Myocyte (in vitro differentiated cells): Measurements from ENCODE around the gene WDSUB1. TPM values are rescaled to one million over a fixed set of nuclear protein-coding genes. Genes with fewer than 3 reads are reported as not detected.

Experiments
- DNase-seq: peaks from one replicate; pipeline ENCODE4 v3.0.0-alpha.2; 2012; ENCODE audit warnings: low read depth
- microRNA-seq: library from miRNA; unstranded; fragments of <30 nt; microRNA quantifications from one replicate; pipeline ENCODE4, GENCODE V29; 2016
- total RNA-seq: library from RNA; depleted of rRNA; stranded (reverse); fragments of >200 nt; gene quantifications from 2 replicates; pipeline ENCODE4 v1.2.3, GENCODE V29; 2014

WDSUB1 gene
- total RNA-seq, 1 donor from 2014 or later, result 5.9 TPM

DNA sequence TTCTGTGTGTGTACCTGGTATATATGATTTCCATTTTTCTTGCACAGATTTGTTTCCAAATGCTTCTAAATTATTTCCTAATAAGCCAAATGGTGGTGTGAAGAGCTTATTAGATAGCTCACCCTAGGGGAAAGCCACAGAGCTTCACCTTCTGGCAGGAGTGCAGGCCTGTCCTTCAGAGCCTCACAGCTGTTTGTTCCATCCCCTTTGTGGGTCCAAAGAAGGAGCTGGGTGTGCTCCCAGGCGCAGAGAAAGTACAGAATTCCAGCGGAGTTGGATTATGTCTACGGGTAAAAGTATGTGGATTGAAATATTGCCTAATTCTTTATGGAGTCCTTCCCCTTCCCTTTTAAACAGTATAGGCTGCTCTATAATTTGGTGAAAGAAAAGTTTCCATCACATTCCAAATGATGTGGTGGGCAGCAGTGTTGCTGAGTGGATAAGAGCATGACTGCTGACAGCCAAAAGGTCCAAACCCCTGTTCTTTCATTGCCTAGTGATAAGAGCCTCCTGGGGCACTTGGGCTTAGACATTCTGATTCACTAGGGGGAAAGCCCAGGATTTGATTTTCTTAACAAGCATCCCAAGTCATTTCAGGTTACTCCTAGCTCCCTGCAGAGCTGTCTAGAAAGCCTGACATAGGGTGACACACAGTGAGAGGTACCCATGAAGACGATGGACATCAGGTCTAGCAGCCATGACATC lies 86.6 kb downstream of the WDSUB1 start:
- DNase-seq, result peak; percentile 61

DNA sequence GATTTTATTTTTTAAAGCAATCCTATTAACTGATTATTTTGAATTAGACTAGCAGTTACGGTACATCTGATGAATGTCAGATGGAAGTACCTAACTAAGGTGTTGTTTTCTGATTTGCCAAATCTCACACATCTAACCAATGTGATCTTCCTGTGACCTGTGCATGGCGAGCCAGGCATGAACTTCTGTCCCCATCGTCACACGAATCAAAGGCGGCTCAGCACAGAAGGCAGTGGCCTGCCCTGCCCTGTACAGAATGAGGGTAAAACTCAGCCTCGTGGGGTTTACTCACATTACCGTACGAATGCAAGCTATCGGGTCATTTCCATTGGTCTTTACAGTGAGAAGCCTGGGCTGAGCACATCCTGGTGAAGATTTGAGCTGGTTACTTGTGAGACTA lies 87.3 kb downstream of the WDSUB1 start:
- no peak for DNase-seq

DNA sequence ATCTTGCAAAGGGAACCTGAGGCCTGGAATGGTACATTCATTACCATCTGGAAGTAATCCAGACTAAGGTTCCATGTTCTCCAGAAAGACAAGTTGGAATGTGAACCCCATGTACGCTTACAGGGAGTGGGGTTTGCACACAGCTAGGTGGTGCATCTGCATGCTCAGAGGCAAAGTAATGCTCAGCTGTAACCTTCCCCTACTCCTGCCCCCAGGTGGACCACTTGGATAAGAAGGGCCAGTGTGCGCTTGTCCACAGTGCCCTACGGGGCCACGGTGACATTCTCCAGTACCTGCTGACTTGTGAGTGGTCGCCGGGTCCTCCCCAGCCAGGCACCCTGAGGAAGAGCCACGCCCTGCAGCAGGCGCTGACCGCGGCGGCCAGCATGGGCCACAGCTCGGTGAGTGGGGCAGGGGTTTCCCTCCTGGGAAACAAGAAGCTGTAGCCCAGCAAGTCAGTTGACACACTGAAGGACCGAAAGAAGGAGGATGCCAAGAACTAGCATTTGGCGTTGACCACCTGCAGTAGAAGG lies 90.0 kb downstream of the WDSUB1 start:
- DNase-seq, result no peak

DNA sequence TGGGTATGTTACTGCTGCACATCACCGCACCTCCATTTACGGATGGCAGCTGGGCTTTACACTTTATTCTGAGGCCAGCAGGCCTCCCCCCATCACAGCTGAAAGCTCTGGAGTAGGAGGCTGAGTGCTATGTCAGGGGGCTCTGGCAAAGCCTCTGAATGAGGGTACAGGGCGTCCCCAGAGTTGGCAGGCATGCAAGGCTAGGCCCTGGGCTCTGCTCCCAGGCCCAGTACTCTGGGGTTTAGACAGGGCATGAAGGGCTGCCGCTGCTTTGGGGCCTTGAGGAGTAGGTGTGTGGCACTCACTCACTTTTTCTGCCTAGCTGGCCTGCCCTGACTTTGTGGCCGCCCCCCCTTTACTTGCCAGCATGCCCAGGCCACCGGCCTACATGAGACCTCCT lies 90.8 kb downstream of the WDSUB1 start:
- DNase-seq, result no peak

DNA sequence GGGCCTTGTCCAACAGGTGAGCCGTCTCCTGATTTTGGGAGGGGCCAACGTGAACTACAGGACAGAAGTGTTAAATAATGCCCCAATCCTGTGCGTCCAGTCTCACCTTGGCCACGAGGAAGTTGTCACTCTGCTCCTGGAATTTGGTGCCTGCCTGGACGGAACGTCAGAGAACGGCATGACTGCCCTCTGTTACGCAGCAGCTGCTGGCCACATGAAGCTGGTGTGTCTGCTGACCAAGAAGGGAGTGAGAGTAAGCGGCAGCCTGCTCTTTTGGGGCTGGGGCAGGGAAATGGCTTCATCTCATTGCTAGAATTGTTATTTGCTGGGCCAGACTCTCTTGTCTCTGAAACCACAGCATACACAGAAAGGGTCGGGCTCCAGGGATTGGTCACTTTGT lies 92.3 kb downstream of the WDSUB1 start:
- no peak for DNase-seq

DNA sequence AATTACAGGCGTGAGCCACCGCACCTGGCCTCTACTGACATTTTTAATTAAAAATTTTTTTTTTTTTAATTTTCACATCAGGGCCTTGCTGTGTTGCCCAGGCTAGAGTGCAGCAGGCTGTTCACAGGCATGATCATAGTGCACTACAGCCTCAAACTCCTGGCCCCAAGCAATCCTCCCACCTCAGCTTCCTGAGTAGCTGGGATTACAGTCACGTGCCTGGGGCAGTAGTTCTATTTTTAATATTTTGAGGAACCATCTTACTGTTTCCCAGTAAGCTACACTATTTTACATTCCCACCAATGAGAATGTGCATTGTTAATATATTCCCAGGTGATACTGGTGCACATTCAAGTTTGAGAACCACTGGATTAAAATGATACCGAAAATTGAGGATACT lies 92.7 kb downstream of the WDSUB1 start:
- DNase-seq, result no peak

DNA sequence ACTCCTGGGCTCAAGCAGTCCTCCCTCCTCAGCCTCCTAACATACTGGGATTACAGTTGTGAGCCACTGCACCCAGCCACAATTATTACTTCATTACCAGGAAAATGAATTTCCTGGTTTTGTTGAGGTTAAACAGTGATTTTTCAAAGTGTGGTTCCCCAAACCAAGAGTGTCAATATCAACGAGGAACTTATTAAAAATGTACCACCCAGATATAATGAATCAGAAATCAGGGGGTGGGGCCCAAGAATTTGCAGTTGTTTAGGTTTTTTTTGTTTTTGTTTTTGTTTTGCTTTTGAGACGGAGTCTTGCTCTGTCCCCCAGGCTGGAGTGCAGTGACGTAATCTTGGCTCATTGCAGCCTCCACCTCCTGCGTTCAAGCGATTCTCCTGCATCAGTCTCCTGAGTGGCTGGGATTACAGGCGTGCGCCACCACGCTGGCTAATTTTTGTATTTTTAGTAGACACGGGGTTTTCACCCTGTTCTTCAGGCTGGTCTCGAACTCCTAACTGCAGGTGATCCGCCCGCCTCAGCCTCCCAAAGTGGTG lies 94.1 kb downstream of the WDSUB1 start:
- no peak for DNase-seq

DNA sequence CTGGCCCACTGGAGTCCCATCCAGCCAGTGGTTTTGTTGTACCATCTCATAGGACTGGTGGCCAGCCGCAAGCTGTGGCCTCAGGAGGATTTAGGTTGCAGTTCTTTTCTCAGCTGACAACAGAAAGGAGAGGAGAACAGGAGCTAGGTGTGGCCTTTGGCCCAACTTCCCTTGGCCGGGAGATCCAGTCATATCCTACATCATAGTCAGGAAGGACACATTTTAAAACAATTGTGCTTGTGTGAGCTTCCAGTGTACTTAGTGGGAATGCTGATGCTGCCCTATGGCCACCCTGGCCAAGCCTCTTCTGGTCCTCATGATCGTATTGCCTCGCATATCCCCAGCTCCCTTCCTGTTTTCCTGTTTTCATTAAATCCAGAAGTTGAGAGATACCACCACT lies 98.1 kb downstream of the WDSUB1 start:
- DNase-seq, result no peak

DNA sequence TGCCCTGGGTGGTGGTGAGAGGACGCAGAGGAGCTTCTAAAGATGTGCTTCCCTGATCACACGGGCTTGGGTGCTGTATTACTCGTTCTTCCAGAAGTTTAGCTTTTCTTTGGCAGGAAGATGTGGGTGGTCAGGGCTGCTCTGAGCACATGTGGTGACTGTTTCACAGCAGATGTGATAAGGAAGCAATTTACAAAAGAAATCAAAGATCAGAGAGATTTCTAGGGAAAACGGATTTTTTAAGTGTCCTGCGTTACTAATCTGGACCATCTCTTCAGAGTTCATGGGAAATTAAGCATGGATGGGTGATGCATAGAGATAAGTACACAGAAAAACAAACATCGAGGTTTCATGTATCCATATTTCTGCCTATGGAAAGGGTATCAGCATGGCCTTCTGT lies 99.4 kb downstream of the WDSUB1 start:
- DNase-seq, result no peak

DNA sequence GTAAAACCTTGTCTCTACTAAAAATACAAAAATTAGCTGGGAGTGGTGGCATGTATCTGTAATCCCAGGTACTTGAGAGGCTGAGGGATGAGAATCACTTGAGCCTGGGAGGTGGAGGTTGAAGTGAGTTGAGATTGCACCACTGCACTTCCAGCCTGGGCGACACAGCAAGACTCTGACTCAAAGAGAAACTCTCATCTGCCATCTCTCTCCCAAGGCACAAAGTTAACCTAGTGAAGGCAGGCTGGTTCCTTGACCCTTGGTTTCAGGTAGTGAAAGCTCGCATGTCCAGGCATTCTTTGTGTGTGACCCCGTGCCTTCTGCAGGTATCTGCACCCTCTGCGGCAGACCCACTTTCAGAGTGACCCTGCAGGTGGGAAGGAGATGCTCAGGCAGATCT lies 100.0 kb downstream of the WDSUB1 start:
- no peak for DNase-seq

Small RNA genes within 50 kb of the gene (microRNA-seq; reads per million reads assigned to microRNA genes)
- not detected for gene MIR6888
